HG03097 (cell line): ENCODE data around the gene IL4R.
"Not testable (repeated sequence)": the region's sequence is repeated elsewhere in the genome, so short reads cannot be mapped to it uniquely, and the experiment has no call there.

Experiments used
- ATAC-seq: cut with Tn5 transposase; IDR thresholded peaks from one replicate; pipeline ENCODE4 v1.9.1; 2021; ENCODE audit not compliant: unreplicated experiment, low FRiP score

IL4R gene

GRCh38 chr16:27377666-27378485, 64.1 kb downstream of the IL4R start:
- ATAC-seq: no peak

- no peak for ATAC-seq
These were observed 65.2 kb downstream of the IL4R start for GRCh38 chr16:27378871-27379481.

GRCh38 chr16:27379919-27380318, 66.1 kb downstream of the IL4R start:
- ATAC-seq: no peak

GRCh38 chr16:27381236-27381635, 67.5 kb downstream of the IL4R start:
- ATAC-seq: no peak

- no peak for ATAC-seq
These were observed 68.4 kb downstream of the IL4R start for GRCh38 chr16:27381974-27382855.

- no peak for ATAC-seq
These were observed 69.9 kb downstream of the IL4R start for GRCh38 chr16:27383556-27384243.

- no peak for ATAC-seq
These were observed 70.7 kb downstream of the IL4R start for GRCh38 chr16:27384425-27384824.

- ATAC-seq: no peak
These were observed 71.6 kb downstream of the IL4R start for GRCh38 chr16:27385398-27385797.

GRCh38 chr16:27386674-27387073, 72.9 kb downstream of the IL4R start:
- ATAC-seq: no peak

- ATAC-seq: peak; percentile 64
These were observed 74.0 kb downstream of the IL4R start for GRCh38 chr16:27387724-27388123.

GRCh38 chr16:27389272-27389961, 75.6 kb downstream of the IL4R start:
- ATAC-seq: no peak

GRCh38 chr16:27390151-27390550, 76.4 kb downstream of the IL4R start:
- no peak for ATAC-seq

- ATAC-seq: no peak
These were observed 78.9 kb downstream of the IL4R start for GRCh38 chr16:27392671-27393070.

GRCh38 chr16:27394516-27394915, 80.7 kb downstream of the IL4R start:
- ATAC-seq: no peak

- not testable (repeated sequence) for ATAC-seq
These were observed 84.6 kb downstream of the IL4R start for GRCh38 chr16:27398341-27398893.

GRCh38 chr16:27398894-27399853, 85.4 kb downstream of the IL4R start:
- ATAC-seq: no peak

GRCh38 chr16:27399969-27400368, 86.2 kb downstream of the IL4R start:
- no peak for ATAC-seq

- no peak for ATAC-seq
These were observed 87.2 kb downstream of the IL4R start for GRCh38 chr16:27400751-27401620.
